ENCODE results near the gene SCG5.
A peak's percentile ranks its signal among the peaks of the same experiment; 100 is the strongest.

SCG5 gene

DNA sequence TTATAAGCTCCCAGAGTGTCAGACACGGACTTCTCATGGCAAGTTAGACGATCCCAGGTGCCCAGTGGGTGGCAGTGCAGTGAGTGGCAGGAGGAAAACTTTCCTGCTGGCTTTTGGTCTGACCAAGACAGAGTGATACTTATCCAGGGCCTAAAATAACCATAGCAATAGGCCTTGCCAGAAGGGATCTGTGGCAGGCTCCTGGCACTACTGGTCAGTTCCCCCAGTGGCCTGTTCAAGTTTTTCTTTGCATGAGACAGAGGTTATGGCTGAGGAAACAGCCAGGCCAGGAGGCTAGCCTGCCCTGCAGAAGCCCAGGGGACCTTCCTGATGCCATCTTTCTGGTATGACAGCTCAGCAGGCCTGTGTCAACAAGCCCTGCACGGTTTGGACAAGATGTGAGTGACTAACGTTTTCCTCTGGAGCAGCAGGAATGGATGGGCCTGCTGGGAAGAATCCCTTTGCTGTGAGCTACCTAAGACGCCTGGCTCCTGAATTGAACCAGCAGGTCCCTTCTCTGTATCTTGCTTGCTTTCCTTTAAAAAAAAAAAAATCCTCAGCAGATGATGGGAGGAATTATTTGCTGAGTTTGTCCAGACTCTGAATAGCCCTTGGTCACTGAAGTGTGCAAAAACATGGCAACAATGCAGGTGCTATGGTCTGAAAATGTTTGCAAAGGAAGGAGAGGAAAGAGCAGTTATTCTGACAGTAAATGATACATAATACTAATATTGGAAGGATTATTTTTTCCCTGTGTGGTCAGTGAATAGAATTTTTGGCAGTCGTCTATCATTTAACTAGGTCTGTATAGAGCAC, 18.0 kb downstream of the SCG5 start:
- H3K4me3 ChIP-seq (ENCODE audit: severe bottlenecking) = no peak overlapping the region
- H3K9me3 ChIP-seq (ENCODE audit: severe bottlenecking) = no peaks in the 10 kb centered on the region
- H3K36me3 ChIP-seq (ENCODE audit: low read depth) = no peaks in the 10 kb centered on the region
- peaks cover 27% of the 10 kb centered on the region for H3K4me1 ChIP-seq (ENCODE audit: insufficient read depth, poor library complexity, severe bottlenecking)
- ATAC-seq (ENCODE audit: low read depth) (peak; percentile 85), DNase-seq (ENCODE audit: low spot score) (peak; percentile 85)
- H3K27ac ChIP-seq (ENCODE audit: poor library complexity, severe bottlenecking) = peak overlapping the region; percentile 38
- TF ChIP-seq, protein P1, sequence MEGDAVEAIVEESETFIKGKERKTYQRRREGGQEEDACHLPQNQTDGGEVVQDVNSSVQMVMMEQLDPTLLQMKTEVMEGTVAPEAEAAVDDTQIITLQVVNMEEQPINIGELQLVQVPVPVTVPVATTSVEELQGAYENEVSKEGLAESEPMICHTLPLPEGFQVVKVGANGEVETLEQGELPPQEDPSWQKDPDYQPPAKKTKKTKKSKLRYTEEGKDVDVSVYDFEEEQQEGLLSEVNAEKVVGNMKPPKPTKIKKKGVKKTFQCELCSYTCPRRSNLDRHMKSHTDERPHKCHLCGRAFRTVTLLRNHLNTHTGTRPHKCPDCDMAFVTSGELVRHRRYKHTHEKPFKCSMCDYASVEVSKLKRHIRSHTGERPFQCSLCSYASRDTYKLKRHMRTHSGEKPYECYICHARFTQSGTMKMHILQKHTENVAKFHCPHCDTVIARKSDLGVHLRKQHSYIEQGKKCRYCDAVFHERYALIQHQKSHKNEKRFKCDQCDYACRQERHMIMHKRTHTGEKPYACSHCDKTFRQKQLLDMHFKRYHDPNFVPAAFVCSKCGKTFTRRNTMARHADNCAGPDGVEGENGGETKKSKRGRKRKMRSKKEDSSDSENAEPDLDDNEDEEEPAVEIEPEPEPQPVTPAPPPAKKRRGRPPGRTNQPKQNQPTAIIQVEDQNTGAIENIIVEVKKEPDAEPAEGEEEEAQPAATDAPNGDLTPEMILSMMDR (IDR thresholded peaks at IDR 0.05; ENCODE audit: poor library complexity, severe bottlenecking) = peak; percentile 31
- H3K27me3 ChIP-seq (ENCODE audit: insufficient read depth, poor library complexity, severe bottlenecking) = no peaks in the 10 kb centered on the region

DNA sequence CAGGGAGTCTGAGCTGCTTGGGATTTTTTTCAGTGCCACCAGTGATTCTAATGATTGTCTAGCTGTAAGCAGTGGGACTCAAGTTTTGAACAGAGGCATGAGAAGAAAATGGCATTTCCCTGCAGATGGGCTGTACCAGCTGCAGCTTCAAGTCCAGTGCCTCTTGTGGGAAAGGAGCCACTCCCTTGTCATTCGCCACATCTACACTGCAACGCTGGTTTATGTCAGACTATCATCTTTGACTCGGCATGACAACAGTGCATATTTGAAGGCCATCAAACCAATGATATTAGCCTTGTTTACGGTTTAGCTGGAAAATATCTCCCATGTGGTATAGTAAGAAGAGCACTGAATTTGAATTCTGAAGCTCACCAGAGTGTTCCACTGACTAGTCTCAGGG, 22.2 kb downstream of the SCG5 start:
- H3K4me1 ChIP-seq (ENCODE audit: insufficient read depth, poor library complexity, severe bottlenecking) = peaks cover 16% of the 10 kb centered on the region
- H3K36me3 ChIP-seq (ENCODE audit: low read depth) = no peaks in the 10 kb centered on the region
- H3K4me3 ChIP-seq (ENCODE audit: severe bottlenecking) = no peak overlapping the region
- H3K27me3 ChIP-seq (ENCODE audit: insufficient read depth, poor library complexity, severe bottlenecking) = no peaks in the 10 kb centered on the region
- H3K27ac ChIP-seq (ENCODE audit: poor library complexity, severe bottlenecking) = no peak overlapping the region
- no peaks in the 10 kb centered on the region for H3K9me3 ChIP-seq (ENCODE audit: severe bottlenecking)
- no peak for ATAC-seq (ENCODE audit: low read depth)
- no peak for DNase-seq (ENCODE audit: low spot score)
- TF ChIP-seq, protein P1 (IDR thresholded peaks at IDR 0.05; ENCODE audit: poor library complexity, severe bottlenecking) = no peak

DNA sequence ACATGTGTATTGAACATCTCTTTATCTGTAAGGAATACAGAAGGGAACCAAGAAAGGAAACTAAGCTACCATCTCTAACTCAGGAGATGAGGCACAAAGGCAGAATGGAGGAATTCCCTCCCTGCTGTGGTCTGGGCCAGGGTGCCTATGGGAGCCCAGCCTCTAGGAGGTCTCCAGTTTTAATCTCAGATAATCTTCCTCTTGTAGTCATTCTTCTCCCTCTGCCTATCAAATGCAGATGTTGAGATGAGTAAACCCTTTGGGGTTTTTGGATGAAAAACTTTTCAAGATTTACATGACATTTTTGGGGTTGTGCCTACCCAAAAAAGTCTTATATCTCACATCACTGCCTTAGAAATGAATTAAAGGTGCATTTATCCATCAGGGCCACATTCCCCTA, 23.3 kb downstream of the SCG5 start:
- no peak overlapping the region for H3K27ac ChIP-seq (ENCODE audit: poor library complexity, severe bottlenecking)
- H3K4me1 ChIP-seq (ENCODE audit: insufficient read depth, poor library complexity, severe bottlenecking) = peaks cover 9% of the 10 kb centered on the region
- DNase-seq (ENCODE audit: low spot score) = no peak
- H3K36me3 ChIP-seq (ENCODE audit: low read depth) = no peaks in the 10 kb centered on the region
- H3K4me3 ChIP-seq (ENCODE audit: severe bottlenecking) = no peak overlapping the region
- H3K9me3 ChIP-seq (ENCODE audit: severe bottlenecking) = no peaks in the 10 kb centered on the region
- no peak for ATAC-seq (ENCODE audit: low read depth)
- TF ChIP-seq, protein P1 (IDR thresholded peaks at IDR 0.05; ENCODE audit: poor library complexity, severe bottlenecking) = no peak
- H3K27me3 ChIP-seq (ENCODE audit: insufficient read depth, poor library complexity, severe bottlenecking) = no peaks in the 10 kb centered on the region

DNA sequence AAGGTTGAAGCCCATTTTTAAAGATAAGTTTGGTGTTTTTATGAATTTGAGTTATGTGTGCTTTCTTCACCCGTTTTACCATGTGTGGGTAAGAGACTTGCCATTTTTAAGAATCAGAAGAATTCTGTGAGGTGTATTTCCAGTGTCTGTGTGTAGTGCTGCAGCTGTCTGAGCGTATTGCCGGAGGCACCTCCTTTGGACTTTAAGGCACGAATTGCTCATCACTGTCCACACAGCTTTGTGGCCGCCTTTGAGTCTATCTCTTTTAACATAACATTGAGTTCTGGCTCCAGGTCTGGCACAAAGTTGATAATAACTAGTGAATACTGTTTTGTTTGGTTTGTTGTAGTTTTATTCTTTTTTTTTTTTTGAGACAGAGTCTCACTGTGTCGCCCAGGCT, 25.8 kb downstream of the SCG5 start:
- Histone ChIP-seq H3K4me3 (ENCODE audit: severe bottlenecking) (no peak overlapping the region), H3K36me3 (ENCODE audit: low read depth) (no peaks in the 10 kb centered on the region), H3K27me3 (ENCODE audit: insufficient read depth, poor library complexity, severe bottlenecking) (no peaks in the 10 kb centered on the region), H3K4me1 (ENCODE audit: insufficient read depth, poor library complexity, severe bottlenecking) (peaks cover 11% of the 10 kb centered on the region), H3K27ac (ENCODE audit: poor library complexity, severe bottlenecking) (no peak overlapping the region), H3K9me3 (ENCODE audit: severe bottlenecking) (no peaks in the 10 kb centered on the region)
- no peak for ATAC-seq (ENCODE audit: low read depth)
- no peak for DNase-seq (ENCODE audit: low spot score)
- TF ChIP-seq, protein P1 (IDR thresholded peaks at IDR 0.05; ENCODE audit: poor library complexity, severe bottlenecking) = no peak

DNA sequence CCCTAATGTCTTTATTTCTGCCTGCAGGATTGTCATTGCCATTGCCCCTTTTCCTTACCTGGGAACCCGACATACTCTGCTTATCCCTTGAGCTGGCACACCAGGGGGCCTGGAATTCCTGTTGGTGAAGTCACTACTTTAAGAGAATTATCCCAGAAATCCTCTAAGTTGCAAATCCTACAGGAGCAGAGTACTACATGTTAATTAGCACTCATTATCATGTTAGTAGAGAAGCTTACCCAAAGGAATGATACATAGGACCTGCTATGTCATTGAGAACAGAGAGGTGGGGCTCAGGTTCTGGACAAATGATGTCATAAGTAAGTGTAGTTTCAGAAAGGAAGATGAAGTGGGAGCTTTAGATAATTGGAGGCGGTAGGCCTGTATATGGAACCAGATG, 27.4 kb downstream of the SCG5 start:
- no peak for DNase-seq (ENCODE audit: low spot score)
- Histone ChIP-seq H3K4me1 (ENCODE audit: insufficient read depth, poor library complexity, severe bottlenecking) (peaks cover 9% of the 10 kb centered on the region), H3K36me3 (ENCODE audit: low read depth) (no peaks in the 10 kb centered on the region), H3K27me3 (ENCODE audit: insufficient read depth, poor library complexity, severe bottlenecking) (no peaks in the 10 kb centered on the region), H3K4me3 (ENCODE audit: severe bottlenecking) (no peak overlapping the region), H3K9me3 (ENCODE audit: severe bottlenecking) (no peaks in the 10 kb centered on the region), H3K27ac (ENCODE audit: poor library complexity, severe bottlenecking) (no peak overlapping the region)
- ATAC-seq (ENCODE audit: low read depth) = no peak
- TF ChIP-seq, protein P1 (IDR thresholded peaks at IDR 0.05; ENCODE audit: poor library complexity, severe bottlenecking) = peak; percentile 20

All from RWPE2 (cell line).